Amniotic epithelial cell (primary cell): ENCODE data around the gene PTPRZ1.

Source experiments
- DNase-seq: peaks from one replicate; pipeline ENCODE4 v3.0.0-alpha.2; 2010; ENCODE audit warnings: low read depth

Gene PTPRZ1

DNA sequence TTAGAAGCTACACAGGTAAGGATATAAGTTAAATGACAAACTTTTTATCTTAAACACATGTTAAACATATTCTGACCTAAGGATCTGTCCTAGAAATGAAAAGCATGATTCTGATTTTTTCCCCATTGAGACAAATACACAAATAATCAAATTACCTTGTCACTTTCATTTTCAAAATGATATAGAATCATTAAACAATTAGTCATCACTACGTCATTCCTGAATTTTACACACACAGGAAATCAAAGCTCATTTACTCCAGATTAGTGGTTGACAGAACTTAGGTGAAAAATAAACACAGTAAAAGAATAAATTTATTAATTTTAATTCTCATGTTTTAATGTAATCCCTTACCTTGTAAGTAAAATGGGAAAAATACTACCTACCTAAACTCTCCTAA, 182.1 kb downstream of the PTPRZ1 start:
- no peak for DNase-seq

DNA sequence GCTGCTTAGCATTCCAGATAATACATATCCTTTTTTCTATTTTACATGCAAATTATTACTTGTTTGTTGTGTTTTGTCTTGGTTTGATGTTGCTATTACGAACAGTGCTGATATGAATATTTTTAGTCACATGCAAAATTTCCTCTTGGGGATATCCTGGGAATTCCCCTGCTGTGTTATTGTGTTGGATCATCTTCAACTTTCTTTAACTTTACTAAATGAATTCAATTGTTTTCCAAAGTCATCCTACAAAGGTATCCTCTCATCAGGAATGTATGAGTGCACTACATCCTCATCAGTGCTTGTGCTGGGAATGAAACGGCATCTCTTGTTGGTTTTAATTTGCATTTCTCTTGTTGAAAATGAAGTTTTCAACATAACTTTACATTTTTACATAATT, 184.0 kb downstream of the PTPRZ1 start:
- no peak for DNase-seq

DNA sequence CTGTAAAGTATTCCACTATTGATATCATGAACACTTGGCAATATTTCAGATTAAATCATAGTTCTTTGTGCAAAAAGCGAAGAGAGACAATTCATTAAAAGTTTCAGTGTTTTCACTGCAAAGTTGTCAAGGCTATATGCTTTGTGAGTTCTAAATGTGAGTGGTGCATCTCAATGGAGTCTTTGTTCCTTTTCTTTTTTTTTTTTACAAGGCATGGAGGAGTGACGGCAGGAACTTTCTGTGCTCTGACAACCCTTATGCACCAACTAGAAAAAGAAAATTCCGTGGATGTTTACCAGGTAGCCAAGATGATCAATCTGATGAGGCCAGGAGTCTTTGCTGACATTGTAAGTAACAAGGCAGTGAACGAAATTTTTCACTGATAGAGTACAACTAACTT, 186.6 kb downstream of the PTPRZ1 start:
- DNase-seq, result no peak

DNA sequence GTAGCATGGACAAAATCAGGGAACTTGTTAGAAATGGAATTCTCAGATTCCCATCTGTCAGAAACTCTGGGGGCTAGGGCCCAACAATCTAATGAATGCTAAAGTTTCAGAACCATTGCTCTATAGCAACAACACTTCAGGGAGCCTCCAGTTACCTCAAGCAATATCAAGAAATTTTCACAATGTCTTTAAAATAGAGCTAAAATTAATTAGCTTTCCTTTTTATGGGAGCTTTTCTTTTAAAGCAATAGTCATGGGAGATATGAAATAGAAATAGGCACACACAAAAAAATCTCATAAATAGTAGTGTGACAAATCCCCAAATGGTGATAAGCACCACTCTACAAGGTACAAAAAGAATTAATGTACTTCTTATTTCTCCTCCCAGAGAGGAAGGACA, 190.2 kb downstream of the PTPRZ1 start:
- DNase-seq, result no peak

DNA sequence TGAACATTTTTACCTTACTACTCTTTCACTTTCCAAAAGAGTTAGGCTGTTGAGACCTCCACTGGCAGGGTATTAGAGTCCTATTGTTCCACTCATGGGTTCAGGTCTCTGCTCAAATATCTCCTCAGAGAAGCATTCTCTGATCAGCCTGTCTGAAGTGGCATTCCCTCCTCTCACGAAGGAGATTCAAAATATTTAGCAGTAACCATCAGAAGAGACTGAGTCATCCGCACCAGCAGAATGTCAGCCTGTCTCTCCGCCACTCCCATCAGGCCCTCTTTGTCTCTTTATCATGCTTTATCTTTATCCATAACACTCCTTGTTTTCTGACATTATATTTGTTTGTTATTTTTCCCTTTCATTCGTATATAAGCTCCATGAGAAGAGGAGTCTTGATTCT, 192.0 kb downstream of the PTPRZ1 start:
- DNase-seq, result no peak

- no peak for DNase-seq
Observed at GRCh38 chr7:122067077-122067476, 194.1 kb downstream of the PTPRZ1 start.

DNA sequence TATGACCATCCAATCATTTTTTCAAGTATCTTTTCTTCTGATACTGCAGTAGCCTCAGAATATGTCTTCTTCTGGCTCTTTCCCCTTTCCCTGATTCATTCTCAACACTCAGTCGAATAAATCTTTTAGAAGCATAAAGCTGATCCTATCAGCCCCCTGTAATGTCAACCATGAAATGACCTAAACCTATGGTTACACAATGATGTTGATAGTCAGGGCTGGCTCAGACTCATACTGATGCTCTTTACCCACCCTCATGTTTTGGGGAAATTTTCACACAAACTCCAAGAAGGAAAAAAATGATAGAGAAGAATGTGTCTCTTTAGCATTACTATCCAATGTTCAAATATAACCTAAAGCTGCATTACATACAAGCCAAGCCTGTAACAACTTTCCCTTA, 195.1 kb downstream of the PTPRZ1 start:
- DNase-seq, result no peak

DNA sequence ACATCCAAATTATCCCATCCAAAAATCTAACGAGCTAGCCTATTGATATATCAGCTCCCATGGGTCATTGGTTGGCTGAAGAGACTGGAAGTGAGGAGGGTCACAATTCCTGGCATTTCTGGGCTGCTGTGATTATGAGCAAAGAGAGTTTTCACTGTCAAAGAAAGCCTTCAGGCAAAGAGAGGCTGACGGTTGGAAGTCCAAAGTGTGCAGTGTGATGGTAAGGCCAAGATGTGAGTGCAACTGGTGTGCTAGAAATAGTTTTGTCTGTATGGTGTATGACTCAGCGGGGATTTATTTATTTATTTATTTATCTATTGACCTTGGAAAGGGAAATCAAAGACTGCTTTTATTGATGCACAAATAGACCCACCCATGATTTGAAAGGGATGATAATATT, 196.0 kb downstream of the PTPRZ1 start:
- DNase-seq, result no peak

DNA sequence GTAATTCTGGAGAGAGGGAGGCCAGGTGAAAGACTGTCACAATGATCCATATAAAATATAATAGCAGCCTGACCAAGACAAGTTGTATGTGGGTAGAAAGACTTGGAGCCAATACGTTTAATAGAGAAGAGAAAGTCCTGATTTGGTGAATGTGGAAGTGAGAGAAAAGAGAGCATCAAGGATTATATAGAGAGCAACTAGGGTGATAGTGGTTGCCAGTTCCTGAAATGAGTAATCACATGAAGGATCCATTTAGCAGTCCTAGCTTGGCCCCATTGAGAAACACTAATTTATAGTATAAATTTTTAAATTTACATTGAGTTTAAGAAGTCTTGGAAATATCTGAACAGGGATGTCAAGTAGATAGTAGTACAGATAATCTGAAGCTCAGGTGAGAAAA, 197.1 kb downstream of the PTPRZ1 start:
- DNase-seq, result no peak

DNA sequence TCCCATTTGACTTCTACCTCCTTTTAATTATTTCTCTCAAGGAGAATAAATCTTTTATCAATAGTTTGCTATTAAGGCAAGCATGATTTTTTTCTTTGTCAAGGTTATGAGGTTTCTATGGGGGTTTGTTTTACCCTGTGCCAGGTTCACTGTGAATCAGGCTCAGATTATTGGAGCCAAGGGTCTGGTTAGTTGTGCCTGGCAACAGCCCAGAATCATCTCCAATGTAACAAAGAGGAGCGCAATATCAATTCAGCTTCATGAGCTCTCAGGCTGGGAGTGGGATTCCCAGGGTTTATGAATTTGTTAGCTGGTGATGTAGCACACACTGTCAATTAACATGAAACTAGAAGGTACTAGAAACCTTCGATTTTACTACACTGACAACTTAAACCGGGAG, 197.9 kb downstream of the PTPRZ1 start:
- no peak for DNase-seq

- no peak for DNase-seq
Observed at GRCh38 chr7:122072272-122072671, 199.3 kb downstream of the PTPRZ1 start.

DNA sequence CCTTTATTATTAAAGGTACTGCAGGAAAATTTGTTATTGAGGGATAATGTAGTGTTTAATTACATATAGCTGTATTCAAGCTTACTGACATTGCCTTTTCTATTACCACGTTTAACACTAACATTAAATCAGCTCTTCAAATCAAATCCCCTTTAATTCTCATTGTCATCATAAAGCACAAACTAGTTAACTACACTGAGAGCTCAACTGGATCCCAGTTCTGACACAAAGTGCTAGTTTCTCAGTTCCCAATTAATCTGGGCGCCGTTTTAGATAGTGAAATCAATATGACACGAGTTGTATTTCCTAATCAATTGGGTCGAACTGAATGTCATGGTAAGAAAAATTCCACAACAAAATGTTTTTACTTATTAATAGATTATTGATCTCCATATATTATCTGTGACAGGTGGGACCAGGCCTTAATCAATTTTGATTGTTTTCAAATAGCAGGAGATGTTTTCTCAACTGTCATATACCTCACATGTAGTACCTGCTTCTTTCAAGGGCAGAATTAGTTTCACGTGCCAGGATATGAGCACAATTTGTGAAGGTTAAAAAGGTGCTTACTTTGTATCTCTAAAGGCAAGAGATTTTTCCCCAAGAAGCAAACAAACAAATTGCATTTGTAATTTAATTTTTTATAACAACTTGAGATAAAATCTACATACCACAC, 200.1 kb downstream of the PTPRZ1 start:
- no peak for DNase-seq

DNA sequence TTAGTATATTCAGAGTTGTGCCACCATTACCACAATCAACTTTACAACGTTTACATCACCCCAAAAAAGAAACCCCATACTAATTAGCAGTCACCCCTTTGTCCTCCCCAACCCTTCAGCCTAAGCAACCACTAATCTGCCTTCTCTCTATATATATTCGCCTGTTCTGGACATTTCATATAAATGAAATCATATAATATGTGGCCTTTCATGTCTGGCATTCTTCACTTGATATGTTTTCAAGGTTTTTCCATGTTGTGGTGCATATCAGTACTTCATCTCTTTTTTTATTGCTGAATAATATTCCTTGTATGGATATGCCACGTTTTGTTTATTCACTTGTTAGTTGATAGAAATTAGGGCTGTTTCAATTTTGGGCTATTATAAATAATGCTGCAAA, 200.7 kb downstream of the PTPRZ1 start:
- DNase-seq, result no peak

GRCh38 chr7:122082160-122082559, 209.2 kb downstream of the PTPRZ1 start:
- DNase-seq, result no peak

GRCh38 chr7:122082670-122083069, 209.7 kb downstream of the PTPRZ1 start:
- DNase-seq, result no peak

DNA sequence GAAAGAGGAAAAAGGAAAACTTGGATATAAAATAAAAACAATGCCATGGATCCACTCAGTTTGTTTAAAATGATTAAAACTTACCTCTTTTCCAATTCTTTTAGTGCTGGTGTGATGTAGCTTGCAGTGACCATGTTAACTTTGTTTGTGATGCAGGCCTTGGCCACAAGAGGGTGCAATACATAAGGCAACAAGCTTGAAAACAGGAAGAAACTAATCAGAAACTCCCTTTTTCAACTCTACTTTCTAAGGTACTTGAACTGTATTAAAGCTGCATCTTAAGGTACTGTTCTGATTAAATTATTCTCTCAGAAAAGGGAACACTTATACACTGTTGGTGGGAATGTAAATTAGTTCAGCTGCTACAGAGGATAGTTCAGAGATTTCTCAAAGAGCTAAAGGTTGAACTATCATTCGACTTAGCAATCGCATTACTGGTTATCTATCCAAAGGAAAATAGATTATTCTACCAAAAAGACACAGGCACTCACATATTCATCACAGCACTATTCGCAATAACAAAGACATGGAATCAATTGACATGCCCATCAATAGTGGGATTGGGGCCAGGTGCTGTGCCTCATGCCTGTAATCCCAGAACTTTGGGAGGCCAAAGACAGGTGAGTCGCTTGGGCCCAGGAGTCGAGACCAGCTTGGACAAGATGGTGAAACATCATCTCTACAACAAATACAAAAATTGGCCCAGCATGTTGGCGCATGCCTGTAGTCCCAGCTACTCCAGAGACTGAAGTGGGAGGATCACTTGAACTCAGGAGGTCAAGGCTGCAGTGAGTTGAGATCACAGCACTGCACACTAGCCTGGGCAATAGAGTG, 220.2 kb downstream of the PTPRZ1 start:
- peak; percentile 79 for DNase-seq

DNA sequence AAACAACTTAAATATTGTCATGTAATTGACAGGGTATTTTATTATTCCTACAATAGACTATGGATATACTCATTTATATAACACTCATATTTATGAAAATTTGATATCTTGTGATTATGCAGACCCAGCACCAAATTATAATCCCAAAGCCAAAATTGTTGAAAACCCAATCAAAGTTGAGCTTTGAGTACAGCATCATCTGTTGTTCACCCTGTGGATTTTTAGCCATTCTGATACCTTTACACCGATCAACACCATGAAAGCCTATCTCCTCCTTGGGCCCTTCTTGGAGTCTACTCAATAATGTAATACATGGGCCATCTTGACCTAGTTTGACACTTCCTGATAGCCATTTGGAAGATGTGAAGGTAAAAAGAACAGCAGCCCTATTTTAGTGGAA, 221.6 kb downstream of the PTPRZ1 start:
- no peak for DNase-seq

DNA sequence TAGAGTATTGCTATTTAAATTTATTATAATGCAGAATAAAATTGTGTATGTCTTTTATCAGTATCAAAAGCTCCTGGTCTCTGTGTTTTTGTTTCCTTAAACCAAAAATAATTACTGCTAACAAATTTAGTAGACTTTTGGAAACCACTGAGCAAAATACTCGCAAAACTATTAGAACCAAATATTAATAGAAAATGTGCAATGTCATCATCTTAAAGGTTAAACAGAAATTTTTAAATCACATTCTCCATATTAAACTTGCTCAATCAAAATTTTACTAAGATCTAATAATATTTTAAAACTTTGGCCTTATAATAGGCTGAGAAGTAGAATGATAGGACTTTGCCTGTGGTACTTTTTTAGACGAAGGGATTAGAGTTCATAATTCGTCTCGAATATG, 222.7 kb downstream of the PTPRZ1 start:
- DNase-seq, result no peak

- DNase-seq, result peak; percentile 5
Observed at GRCh38 chr7:122100021-122100420, 227.1 kb downstream of the PTPRZ1 start.

DNA sequence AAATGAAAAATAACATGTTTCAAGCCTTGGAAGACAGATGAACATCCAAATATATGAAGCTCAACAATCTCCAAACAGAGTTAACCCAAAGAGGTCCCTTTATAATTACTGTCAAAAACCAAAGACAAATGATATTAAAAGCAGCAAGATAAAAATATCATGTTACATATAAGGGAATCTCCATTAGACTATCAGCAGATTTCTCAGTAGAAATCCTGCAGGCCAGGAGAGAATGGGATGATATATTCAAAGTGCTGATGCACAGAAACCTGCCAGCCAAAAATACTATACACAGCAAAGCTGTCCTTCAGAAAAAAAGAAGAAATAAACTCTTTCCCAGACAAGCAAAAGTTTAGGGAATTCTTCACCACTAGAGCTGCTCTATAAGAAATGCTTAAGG, 230.1 kb downstream of the PTPRZ1 start:
- no peak for DNase-seq
